Ovary (tissue), 3 donors: Measurements from ENCODE around the gene CCDC12.

Experiments used
- CTCF ChIP-seq, 3 donors: fragments of 450-650 bp in 2 of 3; fragments of 200-600 bp in 1 of 3; IDR thresholded peaks; one replicate each; pipeline versions ENCODE4 v1.5.1 to v1.8.0; 2016 to 2022; ENCODE audit warnings: antibody characterized with exemption in 3 of 3, mild to moderate bottlenecking in 1 of 3
- EP300 ChIP-seq: sonication (generic); formaldehyde crosslinking; IDR thresholded peaks from one replicate; pipeline ENCODE4 v1.6.1; 2017; ENCODE audit warnings: antibody characterized with exemption
- POLR2A ChIP-seq: fragments of 450-650 bp; IDR thresholded peaks from one replicate; pipeline ENCODE4 v1.6.1; 2017; ENCODE audit warnings: antibody characterized with exemption, mild to moderate bottlenecking, moderate library complexity
- donor health status: DM: no; HTN: no; CAD: no.

- TF ChIP-seq CTCF (IDR thresholded peaks at IDR 0.05) (no peak), EP300 (no peak), POLR2A (no peak)
These were observed 33.7 kb upstream of the CCDC12 start for GRCh38 chr3:47010111-47010712.
